Pancreas (tissue), 10 donors: ENCODE measurements around the gene OSBPL2. TPM values are rescaled to one million over a fixed set of nuclear protein-coding genes. Genes with fewer than 3 reads are reported as not detected.

ENCODE experiments used
- ATAC-seq, 4 donors: fragments of 200-7000 bp; cut with Tn5 transposase; one replicate each; pipeline versions ENCODE4 v1.8.0 to v1.9.1; 2020; ENCODE audit warnings: mild to moderate bottlenecking in 4 of 4, moderate library complexity in 4 of 4
- DNase-seq, 6 donors: peaks; one replicate each; pipeline ENCODE4 v3.0.0-alpha.2; 2020
- FAIRE-seq: peaks from 2 replicates; lab custom pipeline; 2012; peaks lifted over from hg19 to GRCh38; lab: Jason Lieb, UNC
- H3K27ac ChIP-seq, 4 donors: fragments of 200-600 bp; sonication (generic); 1 replicate in 3 of 4; 2 replicates in 1 of 4; pipeline versions ENCODE4 v1.5.0 to v1.8.0; 2020
- H3K27me3 ChIP-seq, 4 donors: fragments of 200-600 bp; one replicate each; pipeline ENCODE4 v1.8.0; 2021
- H3K36me3 ChIP-seq, 3 donors: fragments of 200-600 bp; sonication (generic) in 1 of 3; one replicate each; pipeline versions ENCODE4 v1.5.0 to v1.8.0; 2020 to 2021
- H3K4me1 ChIP-seq, 3 donors: fragments of 200-600 bp; one replicate each; pipeline ENCODE4 v1.8.0; 2021
- H3K4me3 ChIP-seq, 4 donors: fragments of 200-600 bp; sonication (generic) in 2 of 4; one replicate each; pipeline versions ENCODE4 v1.5.0 to v1.8.0; 2020 to 2021
- H3K9me3 ChIP-seq, 4 donors: fragments of 200-600 bp; one replicate each; pipeline ENCODE4 v1.8.0; 2021
- CTCF ChIP-seq, 4 donors: fragments of 200-600 bp; sonication (generic) in 3 of 4; IDR thresholded peaks; one replicate each; pipeline versions ENCODE4 v1.5.0 to v1.8.0; 2021; ENCODE audit warnings: antibody characterized with exemption in 4 of 4
- WGBS, 2 donors: extraction: QIAGEN DNeasy Blood & Tissue Kit; methylation state at CpG; one replicate each; pipeline ENCODE4 v1.1.7; 2013; 5-methylcytosine and 5-hydroxymethylcytosine counted together
- intact Hi-C, 3 donors: fragments of 100-400 bp; cut with DNase I; formaldehyde crosslinking; loops; one replicate each; pipeline versions ENCODE4 v1.11.1 to v1.14.2; 2022
- polyA plus RNA-seq, 2 donors: library from polyadenylated mRNA; stranded (reverse); fragments of 200-250 nt; gene quantifications; one replicate each; pipeline ENCODE4 v1.2.3, GENCODE V29; 2013
- total RNA-seq, 6 donors: library from RNA; stranded (reverse); fragmentation: NEBNext Ultra II Directional in 4 of 6; extraction: Animal tissue kit (Norgen Biotek cat#: 25700) in 4 of 6; gene quantifications; one replicate each; pipeline versions ENCODE4 v1.2.1 to v1.2.4, GENCODE V29; 2021 to 2023
- donor health status: healthy with polysubstance abuse.
- donor health status: DM: no; HTN: no; CAD: no; lungs with moderate emphysema.
- donor health status: DM: no; HTN: no; CAD: no.
- donor health status: control.
- donor health status: control.
- donor health status: Bipolar disorder and iron deficiency.
- donor health status: DM: yes; HTN: yes; CAD: no.
- donor health status: DM: no; HTN: no; CAD: no.
- donor health status: DM: no; HTN: no; CAD: no.
- donor health status: DM: yes; HTN: yes; CAD: no.

OSBPL2 gene
- total and polyA plus RNA-seq, 8 donors, result 33.3 to 56.8 (median 47.0) TPM

GRCh38 chr20:62323980-62324906 is 85.9 kb downstream of the OSBPL2 start:
- no peak for TF ChIP-seq CTCF (IDR thresholded peaks at IDR 0.05)
- Histone ChIP-seq H3K36me3 (peaks cover 0 to 35% (median 3%) of the 10 kb centered on the region in 3 donors), H3K27ac (no peak overlapping the region), H3K27me3 (no peaks in the 10 kb centered on the region), H3K4me3 (no peak overlapping the region), H3K9me3 (no peaks in the 10 kb centered on the region), H3K4me1 (no peaks in the 10 kb centered on the region)
- WGBS, 2 donors, result 83 to 86% methylated on average over 24 to 25 of the region's 25 CpGs
- intact Hi-C loops, result no loop called here
- FAIRE-seq, result no peak
- ATAC-seq, result no peak
- DNase-seq, result peak in 2 of 6 donors; percentile 37 to 59

- WGBS, 2 donors, result 89% methylated on average over 14 of the region's 14 CpGs
- H3K4me3 ChIP-seq, result no peak overlapping the region
- ATAC-seq (no peak), FAIRE-seq (no peak), DNase-seq (peak in 1 of 6 donors; percentile 48)
- intact Hi-C loops, result no loop called here
- no peak overlapping the region for H3K27ac ChIP-seq
- H3K27me3 ChIP-seq, result no peaks in the 10 kb centered on the region
- no peaks in the 10 kb centered on the region for H3K9me3 ChIP-seq
- TF ChIP-seq CTCF (IDR thresholded peaks at IDR 0.05), result no peak
- H3K4me1 ChIP-seq, result no peaks in the 10 kb centered on the region
- H3K36me3 ChIP-seq, result peaks cover 0 to 39% (median 3%) of the 10 kb centered on the region in 3 donors
Observed at GRCh38 chr20:62325172-62325905, 87.0 kb downstream of the OSBPL2 start.

- Histone ChIP-seq H3K4me3 (no peak overlapping the region), H3K36me3 (peaks cover 0 to 44% (median 3%) of the 10 kb centered on the region in 3 donors), H3K27me3 (no peaks in the 10 kb centered on the region), H3K9me3 (no peaks in the 10 kb centered on the region), H3K27ac (no peak overlapping the region), H3K4me1 (no peaks in the 10 kb centered on the region)
- DNase-seq (peak in 2 of 6 donors; percentile 26 to 58), ATAC-seq (no peak), FAIRE-seq (no peak)
- intact Hi-C loops, result no loop called here
- 93 to 97% methylated on average over 14 of the region's 14 CpGs for WGBS, 2 donors
- no peak for TF ChIP-seq CTCF (IDR thresholded peaks at IDR 0.05)
Observed at GRCh38 chr20:62326559-62326958, 88.2 kb downstream of the OSBPL2 start.

GRCh38 chr20:62326959-62327725 is 88.8 kb downstream of the OSBPL2 start:
- no peak for ATAC-seq

More at GRCh38 chr20:62326959-62327725, 88.8 kb downstream of the OSBPL2 start:
- intact Hi-C loops, result no loop called here
- FAIRE-seq, result no peak
- Histone ChIP-seq H3K27ac (no peak overlapping the region), H3K9me3 (no peaks in the 10 kb centered on the region), H3K36me3 (peaks cover 0 to 50% (median 3%) of the 10 kb centered on the region in 3 donors), H3K27me3 (no peaks in the 10 kb centered on the region), H3K4me3 (no peak overlapping the region), H3K4me1 (no peaks in the 10 kb centered on the region)
- WGBS, 2 donors, result 88 to 89% methylated on average over 28 to 30 of the region's 30 CpGs
- DNase-seq, result peak in 1 of 6 donors; percentile 70
- no peak for TF ChIP-seq CTCF (IDR thresholded peaks at IDR 0.05)
